ENCODE results near the gene CFAP45. TPM values are rescaled to one million over a fixed set of nuclear protein-coding genes. Genes with fewer than 3 reads are reported as not detected.

Gene CFAP45
- total RNA-seq, 3 donors from 2014 or later (not counting 1 experiment from before 2014, with no cell fraction given), result 1.3 to 5.0 (median 1.6) TPM

- Mint-ChIP-seq H3K27ac (no peak overlapping the region), H3K4me1 (peaks cover 10 to 14% of the 10 kb centered on the region in 2 donors), H3K36me3 (no peaks in the 10 kb centered on the region), H3K27me3 (ENCODE audit: low read depth in 2 of 2) (peaks cover 10 to 15% of the 10 kb centered on the region in 2 donors), H3K4me3 (no peak overlapping the region), H3K9me3 (no peaks in the 10 kb centered on the region)
- no peak for TF ChIP-seq CTCF (IDR thresholded peaks at IDR 0.05)
- Histone ChIP-seq H3K36me3 (ENCODE audit: control insufficient read depth, insufficient read depth, low read length) (no peaks in the 10 kb centered on the region), H3K27ac (ENCODE audit: low read length) (no peak overlapping the region), H3K4me3 (ENCODE audit: low read length) (no peak overlapping the region), H3K9me3 (ENCODE audit: control insufficient read depth, insufficient read depth, low read length) (no peaks in the 10 kb centered on the region), H3K4me1 (ENCODE audit: control insufficient read depth, insufficient read depth, low read length) (peaks cover 8% of the 10 kb centered on the region), H3K27me3 (ENCODE audit: control insufficient read depth, insufficient read depth, low read length) (no peaks in the 10 kb centered on the region)
- WGBS (ENCODE audit: insufficient coverage), result 95% methylated on average over 8 of the region's 8 CpGs
- no peak for ATAC-seq
- no peak for DNase-seq
- intact Hi-C loops (cut with micrococcal nuclease), result loop anchor here (10.0 kb wide), 1 partner anchor 444 kb away; no protein-coding TSS in a partner anchor
Observed at GRCh38 chr1:159930634-159931033, 30.7 kb upstream of the CFAP45 start.

- Mint-ChIP-seq H3K36me3 (no peaks in the 10 kb centered on the region), H3K27me3 (ENCODE audit: low read depth in 2 of 2) (peaks cover 6 to 11% of the 10 kb centered on the region in 2 donors), H3K27ac (no peak overlapping the region), H3K9me3 (no peaks in the 10 kb centered on the region), H3K4me1 (peaks cover 14 to 19% of the 10 kb centered on the region in 2 donors), H3K4me3 (no peak overlapping the region)
- H3K4me1 ChIP-seq (ENCODE audit: control insufficient read depth, insufficient read depth, low read length), result peaks cover 10% of the 10 kb centered on the region
- no peak for DNase-seq
- 93% methylated on average over 11 of the region's 11 CpGs for WGBS (ENCODE audit: insufficient coverage)
- no peak for ATAC-seq
- no peak for TF ChIP-seq CTCF (IDR thresholded peaks at IDR 0.05)
- no peaks in the 10 kb centered on the region for H3K27me3 ChIP-seq (ENCODE audit: control insufficient read depth, insufficient read depth, low read length)
- H3K27ac ChIP-seq (ENCODE audit: low read length), result no peak overlapping the region
- H3K4me3 ChIP-seq (ENCODE audit: low read length), result no peak overlapping the region
- no peaks in the 10 kb centered on the region for H3K9me3 ChIP-seq (ENCODE audit: control insufficient read depth, insufficient read depth, low read length)
- H3K36me3 ChIP-seq (ENCODE audit: control insufficient read depth, insufficient read depth, low read length), result no peaks in the 10 kb centered on the region
- intact Hi-C loops (cut with micrococcal nuclease), result loop anchor here (10.0 kb wide), 1 partner anchor 445 kb away; no protein-coding TSS in a partner anchor
Observed at GRCh38 chr1:159930216-159930615, 30.3 kb upstream of the CFAP45 start.

- TF ChIP-seq CTCF (IDR thresholded peaks at IDR 0.05), result no peak
- H3K9me3 Mint-ChIP-seq, result no peaks in the 10 kb centered on the region
- intact Hi-C loops (cut with micrococcal nuclease), result loop anchor here (10.0 kb wide), 1 partner anchor 445 kb away; no protein-coding TSS in a partner anchor
- H3K4me1 Mint-ChIP-seq, result peaks cover 17 to 25% of the 10 kb centered on the region in 2 donors
- no peaks in the 10 kb centered on the region for H3K9me3 ChIP-seq (ENCODE audit: control insufficient read depth, insufficient read depth, low read length)
- peaks cover 12% of the 10 kb centered on the region for H3K4me1 ChIP-seq (ENCODE audit: control insufficient read depth, insufficient read depth, low read length)
- no peak for DNase-seq
- H3K36me3 ChIP-seq (ENCODE audit: control insufficient read depth, insufficient read depth, low read length), result no peaks in the 10 kb centered on the region
- H3K27ac ChIP-seq (ENCODE audit: low read length), result no peak overlapping the region
- no peaks in the 10 kb centered on the region for H3K36me3 Mint-ChIP-seq
- peaks cover 0 to 6% of the 10 kb centered on the region in 2 donors for H3K27me3 Mint-ChIP-seq (ENCODE audit: low read depth in 2 of 2)
- H3K27ac Mint-ChIP-seq, result no peak overlapping the region
- H3K4me3 ChIP-seq (ENCODE audit: low read length), result no peak overlapping the region
- H3K27me3 ChIP-seq (ENCODE audit: control insufficient read depth, insufficient read depth, low read length), result no peaks in the 10 kb centered on the region
- no peak for ATAC-seq
- peak overlapping the region; percentile 28 for H3K4me3 Mint-ChIP-seq
- WGBS (ENCODE audit: insufficient coverage), result 94% methylated on average over 47 of the region's 48 CpGs
Observed at GRCh38 chr1:159929155-159930051, 29.4 kb upstream of the CFAP45 start.
